Measurements from ENCODE around the gene GALNT6.

DNA sequence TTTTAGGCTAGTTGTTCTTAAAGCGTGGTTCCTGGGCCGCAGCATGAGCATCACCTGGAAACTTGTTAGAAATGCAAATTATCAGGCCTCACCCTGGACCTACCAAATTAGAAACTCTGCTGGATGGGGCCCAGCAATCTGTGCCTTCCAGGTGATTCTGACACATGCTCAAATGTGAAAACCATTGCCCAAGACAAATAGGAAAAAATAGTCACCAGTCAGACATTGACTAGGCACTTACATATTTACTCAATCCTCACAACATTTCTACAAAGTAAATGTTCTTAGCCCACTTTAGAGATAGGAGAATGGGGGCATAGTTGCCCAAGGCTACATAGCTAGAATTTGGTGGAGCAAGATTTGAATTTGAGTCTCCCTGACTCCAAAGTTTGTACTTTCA lies 48.0 kb downstream of the GALNT6 start:
- TF ChIP-seq, protein P1, sequence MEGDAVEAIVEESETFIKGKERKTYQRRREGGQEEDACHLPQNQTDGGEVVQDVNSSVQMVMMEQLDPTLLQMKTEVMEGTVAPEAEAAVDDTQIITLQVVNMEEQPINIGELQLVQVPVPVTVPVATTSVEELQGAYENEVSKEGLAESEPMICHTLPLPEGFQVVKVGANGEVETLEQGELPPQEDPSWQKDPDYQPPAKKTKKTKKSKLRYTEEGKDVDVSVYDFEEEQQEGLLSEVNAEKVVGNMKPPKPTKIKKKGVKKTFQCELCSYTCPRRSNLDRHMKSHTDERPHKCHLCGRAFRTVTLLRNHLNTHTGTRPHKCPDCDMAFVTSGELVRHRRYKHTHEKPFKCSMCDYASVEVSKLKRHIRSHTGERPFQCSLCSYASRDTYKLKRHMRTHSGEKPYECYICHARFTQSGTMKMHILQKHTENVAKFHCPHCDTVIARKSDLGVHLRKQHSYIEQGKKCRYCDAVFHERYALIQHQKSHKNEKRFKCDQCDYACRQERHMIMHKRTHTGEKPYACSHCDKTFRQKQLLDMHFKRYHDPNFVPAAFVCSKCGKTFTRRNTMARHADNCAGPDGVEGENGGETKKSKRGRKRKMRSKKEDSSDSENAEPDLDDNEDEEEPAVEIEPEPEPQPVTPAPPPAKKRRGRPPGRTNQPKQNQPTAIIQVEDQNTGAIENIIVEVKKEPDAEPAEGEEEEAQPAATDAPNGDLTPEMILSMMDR (IDR thresholded peaks at IDR 0.05; ENCODE audit: low read depth, low read length, poor library complexity, severe bottlenecking): no peak
- TF ChIP-seq EZH2phosphoT487 (IDR thresholded peaks at IDR 0.05; ENCODE audit: borderline replicate concordance, low read length): no peak

Measured in DOHH2 (cell line).